Measurements from ENCODE around the gene NSUN6.
"Not testable (repeated sequence)": the region's sequence is repeated elsewhere in the genome, so short reads cannot be mapped to it uniquely, and the experiment has no call there.

Gene NSUN6

DNA sequence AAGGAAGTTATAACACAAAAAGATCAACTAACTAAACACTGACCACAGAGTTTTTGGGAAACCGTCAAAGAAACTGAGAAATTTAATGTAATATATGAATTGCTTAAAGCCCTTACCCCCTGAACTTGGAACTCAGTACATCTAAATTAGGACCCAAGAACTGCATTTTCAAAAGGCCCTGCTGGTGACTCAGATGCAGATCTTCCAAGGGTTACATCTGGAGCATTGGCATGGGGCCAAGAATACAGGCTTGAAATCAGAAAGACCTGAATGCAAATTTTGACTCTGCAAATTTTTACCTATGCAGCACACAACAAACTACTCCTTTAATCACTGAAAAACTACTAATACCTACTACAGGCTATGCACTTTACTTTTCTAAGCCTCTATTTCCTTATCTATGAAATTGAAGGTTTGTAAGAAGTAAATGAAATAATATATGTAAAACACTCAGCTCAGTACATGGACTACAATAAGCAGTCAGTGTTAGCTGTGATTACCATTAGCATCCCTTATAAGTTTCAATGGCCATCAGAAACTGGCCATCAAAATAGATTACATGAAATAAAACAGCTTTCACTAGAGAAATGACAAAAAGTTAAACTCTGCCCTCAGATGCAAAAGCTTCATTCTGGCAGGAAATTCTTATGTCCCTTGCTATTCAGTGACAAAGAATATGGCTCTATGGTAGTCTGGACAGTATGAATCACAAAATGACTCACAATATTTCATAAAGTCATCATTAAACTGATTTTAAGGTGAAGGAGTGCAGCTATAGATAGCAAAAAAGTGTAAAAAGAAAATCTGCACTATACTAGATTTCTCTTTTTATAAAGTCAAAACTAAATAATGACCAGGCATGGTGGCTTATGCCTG, 43.6 kb downstream of the NSUN6 start:
- DNase-seq, result no peak

- no peak for DNase-seq
These were observed 45.2 kb downstream of the NSUN6 start for GRCh38 chr10:18606051-18606695.

- DNase-seq, result no peak
These were observed 50.1 kb downstream of the NSUN6 start for GRCh38 chr10:18601321-18601720.

GRCh38 chr10:18599392-18599791, 52.0 kb downstream of the NSUN6 start:
- no peak for DNase-seq

- no peak for DNase-seq
These were observed 56.7 kb downstream of the NSUN6 start for GRCh38 chr10:18594574-18595156.

DNA sequence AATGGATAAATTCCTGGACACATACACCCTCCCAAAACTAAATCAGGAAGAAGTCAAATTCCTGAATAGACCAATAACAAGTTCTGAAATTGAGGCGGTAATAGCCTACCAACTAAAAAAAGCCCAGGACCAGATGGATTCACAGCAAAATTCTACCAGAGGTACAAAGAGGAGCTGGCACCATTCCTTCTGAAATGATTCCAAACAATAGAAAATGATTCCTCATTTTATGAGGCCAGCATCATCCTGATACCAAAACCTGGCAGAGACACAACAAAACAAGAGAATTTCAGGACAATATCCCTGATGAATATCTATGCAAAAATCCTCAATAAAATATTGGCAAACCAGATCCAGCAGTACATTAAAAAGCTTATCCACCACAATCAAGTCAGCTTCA, 60.2 kb downstream of the NSUN6 start:
- DNase-seq, result not testable (repeated sequence)

- not testable (repeated sequence) for DNase-seq
These were observed 64.8 kb downstream of the NSUN6 start for GRCh38 chr10:18586637-18587036.

DNA sequence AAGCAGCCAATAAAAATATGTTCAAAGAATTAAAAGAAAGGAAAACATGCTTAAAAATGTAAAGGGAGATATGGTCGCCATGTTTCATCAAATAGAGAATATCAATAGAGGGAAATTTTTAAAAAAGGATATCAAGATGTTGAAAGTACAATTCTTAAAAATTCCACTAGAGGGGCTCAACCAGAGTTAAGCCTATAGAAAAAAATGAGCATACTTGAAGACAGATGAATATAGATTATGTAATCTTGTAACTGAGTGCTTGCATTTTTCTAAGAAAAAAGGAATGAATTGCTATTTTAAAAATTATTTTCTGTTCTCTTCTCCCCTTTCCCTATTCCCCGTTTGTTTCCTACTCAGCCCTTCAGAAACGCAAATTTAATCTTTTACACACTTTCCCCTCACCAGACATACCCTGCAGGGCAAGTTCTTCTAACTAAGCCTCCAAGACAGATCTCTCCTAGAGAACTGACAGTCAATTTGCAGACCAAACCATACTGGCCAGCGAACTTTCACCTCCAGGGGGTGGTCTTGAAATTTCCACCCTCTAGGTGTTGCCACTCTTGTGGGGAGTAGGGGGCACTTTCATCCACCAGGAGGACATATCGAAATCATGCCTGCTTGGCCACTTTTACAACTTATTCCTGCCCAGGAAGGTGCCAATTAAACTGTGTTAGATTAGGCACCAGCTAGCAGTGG, 67.7 kb downstream of the NSUN6 start:
- no peak for DNase-seq

DNA sequence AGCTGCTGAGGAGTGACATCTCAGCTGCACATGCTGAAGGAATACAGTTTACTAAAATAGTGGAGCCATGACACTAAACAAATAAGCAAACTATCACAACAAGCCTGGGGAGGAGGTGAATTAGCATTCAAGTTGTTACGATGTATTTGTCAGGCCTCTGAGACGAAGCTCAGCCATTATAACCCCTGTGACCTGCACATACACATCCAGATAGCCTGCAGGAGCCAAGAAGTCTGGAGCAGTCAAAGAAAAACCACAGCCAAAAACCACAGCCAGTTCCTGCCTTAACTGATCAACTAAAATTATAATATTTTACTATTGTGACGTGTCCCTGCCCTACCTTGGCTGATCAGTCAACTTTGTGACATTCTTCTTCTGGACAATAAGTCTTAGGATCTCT, 68.6 kb downstream of the NSUN6 start:
- no peak for DNase-seq

- no peak for DNase-seq
These were observed 73.3 kb downstream of the NSUN6 start for GRCh38 chr10:18577823-18578685.

- DNase-seq, result no peak
These were observed 74.8 kb downstream of the NSUN6 start for GRCh38 chr10:18576586-18576985.

DNA sequence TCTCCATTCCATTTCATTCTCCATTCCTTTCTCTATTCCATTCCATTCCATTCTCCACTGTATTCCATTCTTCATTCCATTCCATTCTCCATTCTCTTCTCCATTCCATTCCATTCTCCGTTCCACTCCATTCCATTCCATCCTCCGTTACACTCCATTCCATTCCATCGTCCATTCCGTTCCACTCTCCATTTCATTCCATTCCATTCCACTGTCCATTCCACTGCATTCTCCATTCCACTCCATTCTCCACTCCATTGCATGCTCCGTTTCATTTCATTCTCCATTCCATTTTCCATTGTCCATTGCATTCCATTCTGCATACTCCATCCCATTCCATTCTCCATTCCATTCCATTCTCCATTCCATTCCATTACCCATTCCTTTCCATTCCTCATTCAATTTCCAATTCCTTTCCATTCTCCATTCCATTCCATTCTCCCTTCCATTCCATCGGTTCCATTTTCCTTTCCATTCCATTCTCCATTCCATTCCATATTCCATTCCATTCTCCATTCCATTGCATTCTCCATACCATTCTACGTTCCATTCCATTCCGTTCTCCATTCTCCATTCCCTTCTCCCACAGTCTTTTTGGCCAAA, 78.3 kb downstream of the NSUN6 start:
- no peak for DNase-seq

DNA sequence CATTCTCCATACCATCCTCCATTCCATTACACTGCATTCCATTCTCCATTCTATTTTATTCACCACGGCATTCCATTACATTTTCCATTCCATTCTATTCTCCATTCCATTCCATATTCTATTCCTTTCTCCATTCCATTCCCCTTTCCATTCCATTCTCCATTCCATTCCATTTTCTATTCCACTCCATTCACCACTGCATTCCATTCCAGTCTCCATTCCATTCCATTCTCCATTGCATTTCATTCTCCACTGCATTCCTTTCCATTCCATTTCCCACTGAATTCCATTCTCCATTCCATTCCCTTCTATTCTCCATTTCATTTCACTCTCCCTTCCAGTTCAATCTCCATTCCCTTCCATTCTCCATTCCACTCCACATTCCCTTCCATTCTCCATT, 79.6 kb downstream of the NSUN6 start:
- no peak for DNase-seq

GRCh38 chr10:18571076-18571475, 80.3 kb downstream of the NSUN6 start:
- no peak for DNase-seq

GRCh38 chr10:18570386-18570785, 81.0 kb downstream of the NSUN6 start:
- DNase-seq, result not testable (repeated sequence)

- DNase-seq, result no peak
These were observed 84.0 kb downstream of the NSUN6 start for GRCh38 chr10:18567343-18567856.

DNA sequence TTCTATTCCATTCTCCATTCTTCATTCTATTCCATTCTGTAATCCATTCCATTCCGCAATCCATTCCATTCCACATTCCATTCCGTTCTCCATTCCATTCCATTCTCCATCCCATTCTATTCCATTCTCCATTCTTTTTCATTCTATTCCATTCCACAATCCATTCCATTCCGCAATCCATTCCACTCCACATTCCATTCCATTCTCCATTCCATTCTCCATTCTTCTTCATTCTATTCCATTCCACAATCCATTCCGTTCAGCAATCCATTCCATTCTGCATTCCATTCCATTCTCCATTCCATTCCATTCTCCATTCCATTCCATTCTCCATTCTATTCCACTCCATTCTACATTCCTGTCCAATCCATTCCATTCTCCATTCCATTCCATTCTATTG, 85.2 kb downstream of the NSUN6 start:
- no peak for DNase-seq

- DNase-seq, result no peak
These were observed 86.4 kb downstream of the NSUN6 start for GRCh38 chr10:18565006-18565405.

GRCh38 chr10:18563003-18563726, 88.2 kb downstream of the NSUN6 start:
- DNase-seq, result no peak

DNA sequence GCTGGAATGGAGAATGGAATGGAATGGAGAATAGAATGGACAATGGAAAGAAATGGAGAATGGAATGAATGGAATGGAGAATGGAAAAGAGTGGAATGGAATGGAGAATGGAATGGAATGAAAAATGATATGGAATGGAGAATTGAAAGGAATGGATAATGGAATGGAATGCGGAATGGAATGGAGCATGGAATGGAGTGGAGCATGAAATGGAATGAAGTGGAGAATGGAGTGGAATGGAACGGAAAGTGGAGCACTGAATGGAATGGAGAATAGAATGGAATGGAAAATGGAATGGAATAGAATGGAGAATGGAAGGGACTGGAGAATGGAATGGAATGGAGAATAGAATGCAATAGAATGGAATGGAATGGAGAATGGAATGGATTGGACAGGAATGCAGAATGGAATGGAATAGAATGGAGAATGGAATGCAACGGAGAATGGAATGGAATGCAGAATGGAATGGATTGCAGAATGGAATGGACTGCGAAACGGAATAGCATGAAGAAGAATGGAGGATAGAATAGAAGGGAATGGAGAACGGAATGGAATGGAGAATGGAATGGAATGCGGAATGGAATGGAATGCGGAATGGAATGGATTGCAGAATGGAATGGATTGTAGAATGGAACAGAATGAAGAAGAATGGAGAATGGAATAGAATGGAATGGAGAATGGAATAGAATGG, 89.4 kb downstream of the NSUN6 start:
- DNase-seq, result no peak
